Measurements from ENCODE around the gene KCTD5.
"Not testable (repeated sequence)": the region's sequence is repeated elsewhere in the genome, so short reads cannot be mapped to it uniquely, and the experiment has no call there.

The KCTD5 gene

DNA sequence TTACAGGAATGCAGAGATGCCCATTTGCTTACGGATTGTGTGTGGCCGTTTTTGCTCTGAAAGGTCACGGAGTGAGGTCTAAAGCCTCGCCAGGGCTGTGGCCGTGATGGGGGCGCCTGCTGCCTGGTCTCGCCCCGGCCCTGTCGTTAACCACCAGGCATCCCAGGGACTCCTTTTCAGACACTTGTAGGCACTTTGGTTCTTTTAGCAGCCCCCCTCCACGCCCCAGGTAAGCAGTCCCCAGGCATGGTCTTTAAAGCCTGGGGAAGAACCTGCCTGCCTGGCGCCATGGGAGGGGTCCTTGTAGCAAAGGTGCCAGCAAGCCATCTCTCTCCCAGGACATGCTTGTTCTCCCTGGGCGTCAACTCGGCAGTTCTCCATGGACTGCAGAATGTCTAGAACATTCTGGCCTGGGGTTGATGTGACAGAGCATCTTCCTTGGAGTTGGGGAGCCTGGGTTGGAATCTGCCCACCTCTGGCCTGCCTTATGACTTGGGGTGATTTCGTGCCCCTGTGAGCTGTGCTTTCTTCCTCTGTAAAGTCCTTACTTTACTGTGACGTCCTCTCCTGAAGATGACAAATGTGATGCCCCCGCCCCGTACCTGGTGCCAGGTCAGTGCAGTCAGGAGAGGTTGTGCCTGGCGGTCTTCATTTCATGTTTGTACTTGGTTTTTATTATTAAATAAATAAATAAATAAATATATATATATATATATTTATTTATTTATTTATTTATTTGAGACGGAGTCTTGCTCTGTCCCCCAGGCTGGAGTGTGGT, 5.4 kb downstream of the KCTD5 start:
- Histone ChIP-seq H3K9me2 (replicated peaks; ENCODE audit: low read depth, low read length) (no peaks in the 10 kb centered on the region), H3K4me2 (ENCODE audit: low read depth, low read length, poor library complexity, severe bottlenecking) (peak overlapping the region; percentile 48), H3K9me3 (ENCODE audit: insufficient read depth, low read depth, low read length) (no peaks in the 10 kb centered on the region), H3K79me2 (ENCODE audit: insufficient read depth, low read length) (peaks cover 19% of the 10 kb centered on the region; the same call in 1 of the 2 replicates), H4K20me1 (ENCODE audit: insufficient read depth, low read length, poor library complexity, severe bottlenecking) (no peaks in the 10 kb centered on the region), H3K4me3 (ENCODE audit: low read length, poor library complexity, severe bottlenecking) (no peak overlapping the region), H3F3A (ENCODE audit: low read depth) (no peaks in the 10 kb centered on the region), H3K36me3 (ENCODE audit: insufficient read depth, low read length) (no peaks in the 10 kb centered on the region), H3K4me1 (ENCODE audit: insufficient read depth, low read length, poor library complexity, severe bottlenecking) (peaks cover 3% of the 10 kb centered on the region), H3K27me3 (ENCODE audit: insufficient read depth, low read length, poor library complexity, severe bottlenecking) (no peaks in the 10 kb centered on the region), H3K9ac (ENCODE audit: low read depth, low read length, poor library complexity, severe bottlenecking) (no peak overlapping the region), H2AFZ (ENCODE audit: low read length) (no peak overlapping the region)
- no peak for TF ChIP-seq EZH2phosphoT487 (IDR thresholded peaks at IDR 0.05; ENCODE audit: borderline replicate concordance)
- TF ChIP-seq, protein P1, sequence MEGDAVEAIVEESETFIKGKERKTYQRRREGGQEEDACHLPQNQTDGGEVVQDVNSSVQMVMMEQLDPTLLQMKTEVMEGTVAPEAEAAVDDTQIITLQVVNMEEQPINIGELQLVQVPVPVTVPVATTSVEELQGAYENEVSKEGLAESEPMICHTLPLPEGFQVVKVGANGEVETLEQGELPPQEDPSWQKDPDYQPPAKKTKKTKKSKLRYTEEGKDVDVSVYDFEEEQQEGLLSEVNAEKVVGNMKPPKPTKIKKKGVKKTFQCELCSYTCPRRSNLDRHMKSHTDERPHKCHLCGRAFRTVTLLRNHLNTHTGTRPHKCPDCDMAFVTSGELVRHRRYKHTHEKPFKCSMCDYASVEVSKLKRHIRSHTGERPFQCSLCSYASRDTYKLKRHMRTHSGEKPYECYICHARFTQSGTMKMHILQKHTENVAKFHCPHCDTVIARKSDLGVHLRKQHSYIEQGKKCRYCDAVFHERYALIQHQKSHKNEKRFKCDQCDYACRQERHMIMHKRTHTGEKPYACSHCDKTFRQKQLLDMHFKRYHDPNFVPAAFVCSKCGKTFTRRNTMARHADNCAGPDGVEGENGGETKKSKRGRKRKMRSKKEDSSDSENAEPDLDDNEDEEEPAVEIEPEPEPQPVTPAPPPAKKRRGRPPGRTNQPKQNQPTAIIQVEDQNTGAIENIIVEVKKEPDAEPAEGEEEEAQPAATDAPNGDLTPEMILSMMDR (conservative IDR thresholded peaks at IDR 0.05; ENCODE audit: low read length) = no peak

DNA sequence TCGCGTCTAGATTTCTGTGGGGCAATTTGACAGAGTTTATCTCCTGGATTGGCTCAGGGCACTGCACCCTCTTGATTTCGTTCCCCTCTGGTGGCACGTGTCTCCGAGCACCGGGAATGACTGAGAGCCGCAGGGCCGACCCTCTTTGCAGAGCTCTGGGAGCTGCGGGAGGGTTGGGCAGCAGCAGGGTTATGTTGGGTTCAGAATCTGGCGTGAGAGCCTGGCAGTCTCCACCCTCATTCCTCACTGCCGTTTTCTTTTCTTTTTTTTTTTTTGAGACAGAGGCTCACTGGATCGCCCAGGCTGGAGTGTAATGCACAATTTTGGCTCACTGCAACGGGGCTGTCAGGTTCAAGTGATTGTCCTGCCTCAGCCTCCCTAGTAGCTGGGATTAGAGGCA, 7.1 kb downstream of the KCTD5 start:
- H3K9me2 ChIP-seq (replicated peaks; ENCODE audit: low read depth, low read length); H3K36me3 ChIP-seq (ENCODE audit: insufficient read depth, low read length); H3K27me3 ChIP-seq (ENCODE audit: insufficient read depth, low read length, poor library complexity, severe bottlenecking); H3F3A ChIP-seq (ENCODE audit: low read depth); H3K4me3 ChIP-seq (ENCODE audit: low read length, poor library complexity, severe bottlenecking); H3K4me1 ChIP-seq (ENCODE audit: insufficient read depth, low read length, poor library complexity, severe bottlenecking); H2AFZ ChIP-seq (ENCODE audit: low read length); H3K9ac ChIP-seq (ENCODE audit: low read depth, low read length, poor library complexity, severe bottlenecking); H3K4me2 ChIP-seq (ENCODE audit: low read depth, low read length, poor library complexity, severe bottlenecking); H3K9me3 ChIP-seq (ENCODE audit: insufficient read depth, low read depth, low read length); H4K20me1 ChIP-seq (ENCODE audit: insufficient read depth, low read length, poor library complexity, severe bottlenecking): not testable (repeated sequence)
- peaks cover 19% of the 10 kb centered on the region; the same call in 1 of the 2 replicates for H3K79me2 ChIP-seq (ENCODE audit: insufficient read depth, low read length)

DNA sequence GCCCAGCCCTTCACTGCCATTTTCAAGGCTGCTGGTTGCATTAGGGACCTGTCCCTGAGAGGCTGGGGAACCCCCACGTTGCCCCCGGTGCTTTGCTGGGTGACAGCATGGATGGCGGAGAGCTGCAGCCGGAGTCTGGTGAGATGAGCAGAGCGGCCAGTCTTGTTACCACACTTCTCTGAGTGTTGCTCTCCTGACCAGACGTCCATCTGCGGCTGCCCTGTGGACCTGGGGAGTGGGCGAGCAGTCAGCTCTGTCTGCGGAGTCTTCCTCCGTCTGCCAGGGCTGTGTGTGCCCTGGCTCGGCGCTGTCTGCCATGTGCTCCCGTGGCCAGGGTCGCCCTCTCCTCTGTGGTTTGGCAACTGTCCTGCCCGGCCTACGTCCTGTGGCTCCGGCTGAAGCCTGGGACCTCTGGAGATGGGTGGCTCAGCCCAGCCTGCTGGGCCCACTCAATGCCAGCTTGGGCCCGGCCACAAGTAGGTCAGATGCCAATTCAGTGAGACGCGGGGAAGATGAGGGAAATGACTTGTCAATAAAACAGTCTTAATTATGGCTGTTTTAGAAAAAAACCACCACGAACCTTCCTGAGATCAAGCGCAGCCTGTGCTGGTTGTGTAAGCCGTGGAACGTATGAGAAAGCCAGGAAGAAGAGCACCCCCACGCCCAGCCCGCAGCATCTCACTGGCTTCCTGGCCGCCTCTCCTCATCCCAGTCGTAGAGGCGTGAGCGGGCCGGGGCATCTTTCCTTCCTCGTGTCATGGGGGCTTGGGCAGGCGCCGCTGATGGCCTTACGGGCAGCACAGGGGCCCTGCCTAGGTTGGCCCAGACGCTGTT, 7.9 kb downstream of the KCTD5 start:
- Histone ChIP-seq H3K4me2 (ENCODE audit: low read depth, low read length, poor library complexity, severe bottlenecking) (no peak overlapping the region), H3K79me2 (ENCODE audit: insufficient read depth, low read length) (peaks cover 19% of the 10 kb centered on the region; the same call in 1 of the 2 replicates), H3K4me3 (ENCODE audit: low read length, poor library complexity, severe bottlenecking) (no peak overlapping the region), H3K27me3 (ENCODE audit: insufficient read depth, low read length, poor library complexity, severe bottlenecking) (no peaks in the 10 kb centered on the region), H3K36me3 (ENCODE audit: insufficient read depth, low read length) (no peaks in the 10 kb centered on the region), H3K9me2 (replicated peaks; ENCODE audit: low read depth, low read length) (no peaks in the 10 kb centered on the region), H4K20me1 (ENCODE audit: insufficient read depth, low read length, poor library complexity, severe bottlenecking) (no peaks in the 10 kb centered on the region), H3K4me1 (ENCODE audit: insufficient read depth, low read length, poor library complexity, severe bottlenecking) (peaks cover 3% of the 10 kb centered on the region), H3K9me3 (ENCODE audit: insufficient read depth, low read depth, low read length) (no peaks in the 10 kb centered on the region), H3F3A (ENCODE audit: low read depth) (no peaks in the 10 kb centered on the region), H3K9ac (ENCODE audit: low read depth, low read length, poor library complexity, severe bottlenecking) (no peak overlapping the region), H2AFZ (ENCODE audit: low read length) (no peak overlapping the region)
- TF ChIP-seq, protein P1 (conservative IDR thresholded peaks at IDR 0.05; ENCODE audit: low read length) = no peak
- TF ChIP-seq EZH2phosphoT487 (IDR thresholded peaks at IDR 0.05; ENCODE audit: borderline replicate concordance) = no peak

Data from Loucy (cell line).